NAMALWA (cell line): ENCODE data around the gene RNF11.
A peak's percentile ranks its signal among the peaks of the same experiment; 100 is the strongest.
"Not testable (repeated sequence)": the region's sequence is repeated elsewhere in the genome, so short reads cannot be mapped to it uniquely, and the experiment has no call there.

Source experiments
- DNase-seq: peaks from one replicate; pipeline ENCODE4 v3.0.0-alpha.2; 2015; ENCODE audit warnings: low spot score

RNF11 gene

GRCh38 chr1:51235673-51236530, at the start of gene RNF11:
Gene RNF11, plus strand, starts transcription at chr1:51236273. Its CDS starts 484 bp downstream, at chr1:51236757.
- peak; percentile 90 for DNase-seq

- no peak for DNase-seq
These were observed 47.8 kb upstream of the RNF11 start for GRCh38 chr1:51188230-51188629.

GRCh38 chr1:51189421-51190073, 46.5 kb upstream of the RNF11 start:
- peak; percentile 73 for DNase-seq

GRCh38 chr1:51190961-51191360, 45.1 kb upstream of the RNF11 start:
- DNase-seq, result no peak

- DNase-seq, result peak; percentile 76
These were observed 43.7 kb upstream of the RNF11 start for GRCh38 chr1:51192213-51192843.

- no peak for DNase-seq
These were observed 42.5 kb upstream of the RNF11 start for GRCh38 chr1:51193564-51193963.

- DNase-seq, result no peak
These were observed 32.8 kb upstream of the RNF11 start for GRCh38 chr1:51203121-51203873.

GRCh38 chr1:51203874-51204245, 32.2 kb upstream of the RNF11 start:
- no peak for DNase-seq

GRCh38 chr1:51210055-51210454, 26.0 kb upstream of the RNF11 start:
- DNase-seq, result no peak

GRCh38 chr1:51210676-51211075, 25.4 kb upstream of the RNF11 start:
- DNase-seq, result no peak

GRCh38 chr1:51214615-51215131, 21.4 kb upstream of the RNF11 start:
- DNase-seq, result no peak

- DNase-seq, result no peak
These were observed 20.9 kb upstream of the RNF11 start for GRCh38 chr1:51215169-51215568.

GRCh38 chr1:51216631-51217030, 19.4 kb upstream of the RNF11 start:
- no peak for DNase-seq

GRCh38 chr1:51217101-51217500, 19.0 kb upstream of the RNF11 start:
- no peak for DNase-seq

- DNase-seq, result no peak
These were observed 17.5 kb upstream of the RNF11 start for GRCh38 chr1:51218570-51218969.

GRCh38 chr1:51219022-51219421, 17.1 kb upstream of the RNF11 start:
- no peak for DNase-seq

- not testable (repeated sequence) for DNase-seq
These were observed 14.5 kb upstream of the RNF11 start for GRCh38 chr1:51221529-51221928.

- DNase-seq, result no peak
These were observed 13.8 kb upstream of the RNF11 start for GRCh38 chr1:51222136-51222787.

GRCh38 chr1:51222809-51223208, 13.3 kb upstream of the RNF11 start:
- no peak for DNase-seq

- DNase-seq, result no peak
These were observed 11.8 kb upstream of the RNF11 start for GRCh38 chr1:51224255-51224654.

GRCh38 chr1:51227231-51227960, 8.7 kb upstream of the RNF11 start:
- not testable (repeated sequence) for DNase-seq
